LNCaP clone FGC (cell line): ENCODE measurements around the gene FEZF1.

Source experiments
- DNase-seq: peaks from one replicate; pipeline ENCODE4 v3.0.0-alpha.2; 2011; ENCODE audit warnings: low read depth
- H3K4me3 ChIP-seq: 2 replicates; pipeline ENCODE4 v1.5.1; 2011; ENCODE audit warnings: mild to moderate bottlenecking, low read depth, low read length, control low read depth
- CTCF ChIP-seq: IDR thresholded peaks from 2 replicates; pipeline ENCODE4 v1.5.1; 2012; ENCODE audit warnings: mild to moderate bottlenecking; ENCODE audit not compliant: control insufficient read depth, insufficient read depth; ENCODE audit errors: extremely low read depth

The FEZF1 gene

GRCh38 chr7:122339145-122339904 lies 34.8 kb upstream of the FEZF1 start:
- H3K4me3 ChIP-seq: no peak overlapping the region
- no peak for DNase-seq
- no peak for TF ChIP-seq CTCF

GRCh38 chr7:122337011-122337410 lies 32.5 kb upstream of the FEZF1 start:
- TF ChIP-seq CTCF: no peak
- DNase-seq: no peak
- no peak overlapping the region for H3K4me3 ChIP-seq

- H3K4me3 ChIP-seq: no peak overlapping the region
- TF ChIP-seq CTCF: no peak
- DNase-seq: no peak
Measured at GRCh38 chr7:122329145-122329802, 24.7 kb upstream of the FEZF1 start.

GRCh38 chr7:122327969-122328368 lies 23.4 kb upstream of the FEZF1 start:
- no peak for TF ChIP-seq CTCF
- DNase-seq: no peak
- no peak overlapping the region for H3K4me3 ChIP-seq

- TF ChIP-seq CTCF: no peak
- no peak overlapping the region for H3K4me3 ChIP-seq
Measured at GRCh38 chr7:122316467-122317388, 12.2 kb upstream of the FEZF1 start.

GRCh38 chr7:122315507-122316466 lies 11.2 kb upstream of the FEZF1 start:
- no peak overlapping the region for H3K4me3 ChIP-seq
- DNase-seq: no peak
- no peak for TF ChIP-seq CTCF

More at GRCh38 chr7:122316467-122317388, 12.2 kb upstream of the FEZF1 start:
- no peak for DNase-seq
